Upper lobe of left lung (tissue), 6 donors: Measurements from ENCODE around the gene KRTAP19-5. TPM values are rescaled to one million over a fixed set of nuclear protein-coding genes. Genes with fewer than 3 reads are reported as not detected.

Source experiments
- ATAC-seq, 2 donors: fragments of 200-7000 bp; cut with Tn5 transposase; one replicate each; pipeline ENCODE4 v1.9.1; 2022; ENCODE audit warnings: mild to moderate bottlenecking in 2 of 2, moderate library complexity in 2 of 2; ENCODE audit not compliant: low FRiP score in 2 of 2
- DNase-seq, 2 donors: peaks; one replicate each; pipeline ENCODE4 v3.0.0-alpha.2; 2019 to 2020
- H3K27ac ChIP-seq, 4 donors: fragments of 200-600 bp; sonication (generic); one replicate each; pipeline ENCODE4 v1.5.1; 2016 to 2019
- H3K27me3 ChIP-seq, 4 donors: fragments of 200-600 bp; sonication (generic); one replicate each; pipeline ENCODE4 v1.5.1; 2017 to 2019
- H3K36me3 ChIP-seq, 4 donors: fragments of 200-600 bp; sonication (generic); one replicate each; pipeline ENCODE4 v1.5.1; 2016 to 2019
- H3K4me1 ChIP-seq, 4 donors: fragments of 200-600 bp; sonication (generic); one replicate each; pipeline ENCODE4 v1.5.1; 2018 to 2019
- H3K4me3 ChIP-seq, 4 donors: fragments of 200-600 bp; sonication (generic); one replicate each; pipeline ENCODE4 v1.5.1; 2017 to 2019; ENCODE audit warnings: mild to moderate bottlenecking in 2 of 4, moderate library complexity in 1 of 4
- H3K9me3 ChIP-seq, 4 donors: fragments of 200-600 bp; sonication (generic); one replicate each; pipeline ENCODE4 v1.5.1; 2018 to 2019
- CTCF ChIP-seq, 6 experiments: fragments of 450-650 bp in 4 of 6; fragments of 200-600 bp in 2 of 6; sonication (generic) in 2 of 6; IDR thresholded peaks; one replicate each; pipeline ENCODE4 v1.5.1; 2016 to 2019; ENCODE audit warnings: antibody characterized with exemption in 6 of 6
- EP300 ChIP-seq, 4 donors: sonication (generic); formaldehyde crosslinking; IDR thresholded peaks; one replicate each; pipeline ENCODE4 v1.5.1; 2017; ENCODE audit warnings: antibody characterized with exemption in 4 of 4, control low read depth in 2 of 4
- POLR2A ChIP-seq, 4 donors: fragments of 450-650 bp; IDR thresholded peaks; one replicate each; pipeline ENCODE4 v1.5.1; 2016 to 2017; ENCODE audit warnings: antibody characterized with exemption in 4 of 4, mild to moderate bottlenecking in 2 of 4
- POLR2AphosphoS5 ChIP-seq, 2 donors: sonication (generic); formaldehyde crosslinking; IDR thresholded peaks; one replicate each; pipeline ENCODE4 v1.5.1; 2017; ENCODE audit warnings: antibody characterized with exemption in 2 of 2
- WGBS, 2 donors: methylation state at CpG; one replicate each; pipeline ENCODE4 v1.1.5; 2017 to 2018; 5-methylcytosine and 5-hydroxymethylcytosine counted together
- total RNA-seq, 6 donors: library from RNA; depleted of rRNA in 4 of 6; stranded (reverse); fragments of >200 nt in 4 of 6; gene quantifications; one replicate each; pipeline versions ENCODE4 v1.1.0 to v1.2.1, GENCODE V29; 2016 to 2021
- donor health status: DM: no; HTN: no; CAD: no; lungs with moderate emphysema.
- donor health status: DM: no; HTN: yes; CAD: no; lungs with severe emphysema.

KRTAP19-5 gene
- total RNA-seq, 6 donors from 2014 or later = not detected

GRCh38 chr21:30497065-30497464, 4.9 kb downstream of the KRTAP19-5 start, which contains the start of gene KRTAP19-4:
KRTAP19-4 (minus strand) TSS chr21:30497165; CDS start chr21:30497110, 55 bp downstream.
- Histone ChIP-seq H3K4me3 (no peak within 1 kb of the TSS), H3K36me3 (no peaks in the 10 kb centered on the region), H3K27ac (no peak within 1 kb of the TSS), H3K9me3 (no peaks in the 10 kb centered on the region), H3K4me1 (no peaks in the 10 kb centered on the region), H3K27me3 (no peaks in the 10 kb centered on the region)
- DNase-seq (no peak), ATAC-seq (no peak)
- TF ChIP-seq POLR2AphosphoS5 (IDR thresholded peaks at IDR 0.05) = no peak
- TF ChIP-seq EP300 (IDR thresholded peaks at IDR 0.05) = no peak
- no peak for TF ChIP-seq CTCF (IDR thresholded peaks at IDR 0.05)
- TF ChIP-seq POLR2A (IDR thresholded peaks at IDR 0.05) = no peak
- 63 to 78% methylated on average over 4 of the region's 4 CpGs for WGBS, 2 donors

- Histone ChIP-seq H3K4me3 (no peak within 1 kb of the TSS), H3K36me3 (no peaks in the 10 kb centered on the region), H3K27me3 (no peaks in the 10 kb centered on the region), H3K4me1 (no peaks in the 10 kb centered on the region), H3K27ac (no peak within 1 kb of the TSS), H3K9me3 (no peaks in the 10 kb centered on the region)
- ATAC-seq = no peak
- TF ChIP-seq POLR2A (IDR thresholded peaks at IDR 0.05) (no peak), EP300 (IDR thresholded peaks at IDR 0.05) (no peak), POLR2AphosphoS5 (IDR thresholded peaks at IDR 0.05) (no peak), CTCF (IDR thresholded peaks at IDR 0.05) (no peak)
- WGBS, 2 donors = 69 to 80% methylated on average over 2 of the region's 2 CpGs
- no peak for DNase-seq
Observed at GRCh38 chr21:30491963-30492428, 9.9 kb downstream of the KRTAP19-5 start, which contains the start of gene KRTAP19-3. KRTAP19-3 (minus strand) TSS chr21:30492013; CDS start chr21:30491957, 56 bp downstream.

- TF ChIP-seq POLR2AphosphoS5 (IDR thresholded peaks at IDR 0.05) (no peak), EP300 (IDR thresholded peaks at IDR 0.05) (no peak), CTCF (IDR thresholded peaks at IDR 0.05) (no peak), POLR2A (IDR thresholded peaks at IDR 0.05) (no peak)
- peaks cover 0 to 10% (median 0%) of the 10 kb centered on the region in 4 donors for H3K9me3 ChIP-seq
- H3K4me3 ChIP-seq = no peak within 1 kb of the TSS
- no peak within 1 kb of the TSS for H3K27ac ChIP-seq
- DNase-seq (no peak), ATAC-seq (no peak)
- no peaks in the 10 kb centered on the region for H3K27me3 ChIP-seq
- no peaks in the 10 kb centered on the region for H3K4me1 ChIP-seq
- no peaks in the 10 kb centered on the region for H3K36me3 ChIP-seq
- WGBS, 2 donors = 79 to 89% methylated on average over 2 of the region's 2 CpGs
Observed at GRCh38 chr21:30487336-30487735, 14.6 kb downstream of the KRTAP19-5 start, which contains the start of gene KRTAP19-2. KRTAP19-2 (minus strand) TSS chr21:30487436; CDS start chr21:30487348, 88 bp downstream.

GRCh38 chr21:30486180-30486579, 15.8 kb downstream of the KRTAP19-5 start:
- Histone ChIP-seq H3K4me1 (no peaks in the 10 kb centered on the region), H3K4me3 (no peak overlapping the region), H3K27me3 (no peaks in the 10 kb centered on the region), H3K9me3 (peaks cover 0 to 10% (median 0%) of the 10 kb centered on the region in 4 donors), H3K36me3 (no peaks in the 10 kb centered on the region), H3K27ac (no peak overlapping the region)
- DNase-seq (no peak), ATAC-seq (no peak)
- no peak for TF ChIP-seq POLR2AphosphoS5 (IDR thresholded peaks at IDR 0.05)
- TF ChIP-seq EP300 (IDR thresholded peaks at IDR 0.05) = no peak
- TF ChIP-seq POLR2A (IDR thresholded peaks at IDR 0.05) = no peak
- no peak for TF ChIP-seq CTCF (IDR thresholded peaks at IDR 0.05)
- 82% methylated on average over 2 of the region's 2 CpGs; no CpG with 5 or more reads in 1 of the 2 donors for WGBS, 2 donors

GRCh38 chr21:30482130-30482529, 19.8 kb downstream of the KRTAP19-5 start:
- H3K27me3 ChIP-seq = no peaks in the 10 kb centered on the region
- TF ChIP-seq EP300 (IDR thresholded peaks at IDR 0.05) (no peak), POLR2A (IDR thresholded peaks at IDR 0.05) (no peak), CTCF (IDR thresholded peaks at IDR 0.05) (no peak), POLR2AphosphoS5 (IDR thresholded peaks at IDR 0.05) (no peak)
- ATAC-seq = no peak

More at GRCh38 chr21:30482130-30482529, 19.8 kb downstream of the KRTAP19-5 start:
- Histone ChIP-seq H3K4me3 (no peak overlapping the region), H3K9me3 (peaks cover 0 to 10% (median 0%) of the 10 kb centered on the region in 4 donors), H3K4me1 (no peaks in the 10 kb centered on the region), H3K36me3 (no peaks in the 10 kb centered on the region), H3K27ac (no peak overlapping the region)
- 68 to 72% methylated on average over 2 of the region's 2 CpGs for WGBS, 2 donors
- no peak for DNase-seq
